Endometrium (tissue), 2 donors: Measurements from ENCODE around the gene PPP4C.

Experiments used
- FAIRE-seq: peaks from 2 replicates; lab custom pipeline; 2012; peaks lifted over from hg19 to GRCh38; lab: Jason Lieb, UNC
- donor health status: control.
- donor health status: control.

The PPP4C gene

GRCh38 chr16:30082545-30083090 lies 6.8 kb downstream of the PPP4C start:
- FAIRE-seq, result no peak

GRCh38 chr16:30083216-30084055 lies 7.6 kb downstream of the PPP4C start:
- no peak for FAIRE-seq

DNA sequence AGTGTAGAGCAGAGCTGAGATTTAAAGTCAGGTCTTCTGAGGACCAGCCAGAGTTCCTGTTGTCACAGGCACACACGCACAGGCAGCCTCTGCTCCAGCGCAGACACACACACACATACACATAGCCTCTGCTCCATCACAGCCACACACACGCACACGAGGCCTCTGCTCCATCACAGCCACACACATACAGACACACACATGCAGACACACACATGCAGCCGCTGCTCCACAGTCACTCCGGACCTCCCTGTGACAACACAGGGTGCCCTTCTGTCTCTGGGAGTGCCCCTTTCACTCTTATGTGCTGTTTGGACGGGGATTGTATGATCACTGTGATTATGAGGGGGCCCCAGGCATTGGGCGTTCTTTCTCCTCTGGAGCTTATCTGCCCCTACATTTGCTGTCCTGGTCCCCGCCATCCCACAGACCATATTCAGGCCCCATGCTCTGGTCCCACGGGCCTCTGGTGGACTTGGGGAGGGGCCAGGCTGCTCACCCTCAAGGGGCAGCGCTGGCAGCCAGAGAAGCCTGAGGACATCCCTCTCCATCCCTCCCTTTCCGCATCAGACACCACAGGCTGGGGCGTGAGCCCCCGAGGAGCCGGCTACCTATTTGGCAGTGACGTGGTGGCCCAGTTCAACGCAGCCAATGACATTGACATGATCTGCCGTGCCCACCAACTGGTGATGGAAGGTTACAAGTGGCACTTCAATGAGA lies 8.5 kb downstream of the PPP4C start:
- FAIRE-seq, result no peak

GRCh38 chr16:30084816-30085159 lies 9.0 kb downstream of the PPP4C start:
- FAIRE-seq, result no peak

DNA sequence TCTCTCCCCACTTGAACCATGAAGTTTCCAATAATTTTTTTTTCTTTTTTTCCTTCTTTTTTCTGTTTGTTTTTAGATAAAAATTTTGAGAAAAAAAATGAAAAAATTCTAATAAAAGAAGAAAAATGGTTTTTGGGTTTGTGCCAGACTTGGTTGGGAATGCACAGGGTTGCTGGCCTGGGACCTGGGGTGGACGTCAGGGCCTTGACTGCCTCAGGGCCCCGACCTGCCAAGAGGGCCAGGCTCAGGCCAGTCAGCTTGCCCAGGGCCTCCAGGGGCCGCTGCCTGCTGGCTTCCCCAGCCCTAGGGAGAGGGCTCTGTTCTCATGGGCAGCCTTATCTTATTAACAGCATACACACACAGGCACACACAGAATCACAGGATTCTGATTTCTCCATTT lies 9.5 kb downstream of the PPP4C start:
- FAIRE-seq, result no peak

GRCh38 chr16:30085820-30086219 lies 10.0 kb downstream of the PPP4C start:
- FAIRE-seq, result no peak

GRCh38 chr16:30086291-30087140 lies 10.7 kb downstream of the PPP4C start:
- FAIRE-seq, result no peak

- no peak for FAIRE-seq
Measured at GRCh38 chr16:30087181-30087898, 11.5 kb downstream of the PPP4C start.

DNA sequence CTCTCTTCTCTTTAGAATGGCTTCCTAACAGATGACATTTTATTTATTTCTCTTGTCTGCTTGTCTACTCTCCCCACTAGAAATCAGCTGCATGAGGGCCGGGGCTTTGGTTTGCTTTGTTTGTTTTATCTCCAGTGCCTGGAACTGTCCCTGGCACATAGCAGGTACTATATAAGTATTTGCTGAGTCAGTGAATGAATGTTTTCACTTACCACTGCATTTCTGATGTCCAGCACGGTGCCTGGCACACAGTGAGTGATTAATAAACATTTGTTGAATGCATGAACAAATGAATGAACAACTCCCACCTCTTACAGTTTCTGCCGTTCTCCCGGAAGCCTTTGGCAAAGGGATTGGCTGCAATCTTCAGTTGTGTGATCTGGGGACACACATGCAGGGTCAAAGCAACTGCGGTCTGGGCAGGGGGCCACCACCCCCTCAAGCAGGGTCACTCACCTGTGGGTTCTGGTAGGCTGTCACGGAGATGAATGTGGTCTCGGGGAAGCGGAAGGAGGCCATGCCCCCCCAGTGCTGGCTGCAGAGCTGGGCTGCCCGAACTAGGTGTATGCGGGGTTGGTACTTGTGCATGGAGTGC lies 12.5 kb downstream of the PPP4C start:
- no peak for FAIRE-seq

DNA sequence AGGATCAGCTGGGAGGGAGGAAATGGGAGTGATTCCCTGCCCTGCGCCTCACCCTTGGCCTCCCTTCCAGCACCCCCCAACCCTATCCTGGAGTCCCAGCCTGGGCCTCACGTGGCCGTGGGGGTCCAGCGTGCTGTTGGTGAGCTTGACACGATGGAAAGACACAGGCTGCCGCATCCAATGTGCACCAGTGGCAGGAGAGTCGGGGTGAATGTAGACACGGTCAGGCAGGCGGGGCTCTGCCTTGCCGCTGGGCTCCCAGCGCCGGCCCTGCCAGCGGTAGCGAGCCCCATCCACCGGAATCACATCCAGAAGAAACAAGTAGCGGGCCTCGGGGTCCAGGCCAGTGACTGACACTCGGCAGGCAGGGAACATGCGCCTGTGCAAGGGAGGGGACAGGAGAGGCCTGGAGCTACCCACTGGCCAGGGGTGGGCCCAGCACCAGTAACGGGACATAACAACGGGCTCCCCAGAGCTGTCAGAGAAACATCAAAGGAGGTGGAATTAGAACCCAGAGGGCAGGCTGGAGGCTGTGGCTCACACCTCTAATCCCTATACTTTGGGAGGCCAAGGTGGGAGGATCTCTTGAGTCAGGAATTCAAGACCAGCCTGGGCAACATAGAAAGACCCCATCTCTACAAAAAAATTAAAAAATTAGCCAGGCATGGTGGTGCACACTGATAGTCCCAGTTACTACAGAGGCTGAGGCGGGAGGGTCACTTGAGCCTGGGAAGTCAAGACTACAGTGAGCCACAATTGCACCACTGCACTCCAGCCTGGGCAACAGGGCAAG lies 13.2 kb downstream of the PPP4C start:
- no peak for FAIRE-seq

GRCh38 chr16:30090610-30091331 lies 15.0 kb downstream of the PPP4C start:
- FAIRE-seq, result no peak

DNA sequence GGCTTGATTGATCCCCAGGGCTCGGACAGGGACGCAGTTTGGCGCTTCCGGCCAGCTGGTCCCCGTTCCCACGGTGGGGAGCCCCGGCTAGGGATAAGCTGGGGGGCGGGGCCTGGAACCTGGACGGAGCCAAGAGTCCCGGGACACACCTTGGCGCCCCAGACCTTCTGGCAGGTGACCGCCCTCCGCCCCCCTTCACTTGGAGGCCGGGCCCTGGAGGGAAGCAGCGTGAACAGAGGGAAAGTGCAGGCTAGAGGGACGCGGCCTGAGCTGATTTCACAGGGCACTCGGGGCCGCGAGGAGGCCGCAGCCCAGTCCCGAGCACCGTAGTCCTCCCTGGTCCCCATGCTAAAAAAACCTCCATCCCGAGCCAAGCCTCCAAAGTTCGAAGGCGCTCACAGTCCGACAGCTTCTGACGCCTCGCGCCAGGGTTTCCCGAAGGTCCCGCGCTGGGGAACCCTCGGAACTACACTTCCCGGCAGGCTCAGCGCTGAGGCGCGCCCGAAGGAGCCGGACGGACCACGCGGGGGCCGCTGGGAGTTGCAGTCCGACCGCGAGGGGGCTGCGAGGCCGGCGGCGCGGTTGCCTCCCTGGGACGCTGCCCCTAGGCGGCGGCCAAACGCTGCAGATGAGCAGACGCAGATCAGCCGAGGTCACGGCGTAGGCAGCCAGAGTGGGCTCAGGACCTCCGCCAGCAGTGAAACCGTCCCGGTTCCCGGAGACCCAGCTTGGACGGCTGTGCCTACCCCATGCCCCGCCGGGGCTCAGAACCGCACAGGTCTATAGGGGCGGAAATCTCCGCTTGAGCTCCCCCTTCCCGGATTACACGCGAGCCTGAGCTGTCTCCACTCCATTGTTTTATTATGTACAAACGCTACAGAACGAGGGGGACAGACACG lies 15.9 kb downstream of the PPP4C start, which contains the start of gene TBX6:
Gene TBX6, minus strand, starts transcription at position 451 of the 899 bp plus-strand sequence. CDS start 731 bp downstream, outside the sequence.
- FAIRE-seq, result no peak

DNA sequence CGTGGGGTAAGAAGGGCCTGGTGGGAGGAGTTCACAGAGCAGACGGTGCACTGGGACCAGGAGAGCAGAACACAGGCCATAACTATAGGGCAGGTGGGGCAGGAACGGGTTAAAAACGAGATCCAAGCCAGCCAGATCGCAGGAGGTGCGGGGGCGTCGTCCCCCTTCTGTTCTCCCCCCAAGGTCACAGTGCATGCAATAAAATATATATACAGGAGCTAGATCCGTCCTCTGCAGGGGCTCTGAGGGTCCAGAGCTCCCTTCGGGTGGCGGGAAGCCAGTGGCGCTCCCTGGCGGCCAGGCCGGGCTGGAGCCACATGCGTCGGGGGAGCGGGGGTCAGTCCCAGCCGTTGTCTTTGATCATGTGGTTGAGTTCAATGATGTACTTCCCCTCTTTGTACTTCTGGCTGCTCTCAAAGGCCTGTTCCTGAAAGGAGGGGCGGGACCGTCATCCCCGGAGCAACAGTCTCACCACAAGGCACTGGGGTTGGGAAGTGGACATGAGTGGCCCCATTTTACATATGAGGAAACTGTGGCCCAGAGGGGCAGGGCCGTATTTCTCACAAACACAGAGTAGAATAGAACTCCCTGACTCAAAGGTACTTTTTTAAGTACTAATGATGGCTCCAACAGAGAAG lies 16.7 kb downstream of the PPP4C start:
- FAIRE-seq, result no peak

DNA sequence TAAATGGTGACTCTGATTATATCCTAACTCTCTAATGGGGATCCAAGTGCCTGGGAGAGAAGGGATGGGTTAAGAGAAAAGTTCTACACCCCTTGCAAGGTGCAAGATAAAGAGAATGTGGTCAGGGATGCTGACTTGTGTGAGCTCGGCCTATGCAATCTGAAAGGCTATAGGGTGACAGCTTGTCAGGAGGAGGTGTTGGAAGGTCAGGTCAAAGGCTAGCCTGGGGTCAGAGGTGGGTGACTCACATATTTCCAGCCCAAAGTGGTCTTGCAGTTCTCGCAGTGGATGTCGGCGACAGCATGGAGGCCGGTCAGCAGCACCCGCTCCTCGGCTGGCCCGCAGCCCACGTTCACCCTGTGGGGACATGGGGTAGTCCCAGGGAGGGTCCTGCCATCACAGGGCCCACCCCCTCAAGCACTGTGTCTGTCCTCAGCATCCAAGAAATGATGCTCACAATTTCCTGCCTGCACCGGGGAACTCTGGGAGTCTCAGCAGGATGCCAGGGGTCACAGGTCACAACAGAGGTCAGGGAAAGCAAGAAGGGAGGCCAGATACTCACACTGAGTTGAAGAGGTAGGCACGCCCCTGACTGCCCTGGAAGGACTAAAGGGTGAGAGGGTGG lies 18.9 kb downstream of the PPP4C start:
- no peak for FAIRE-seq

DNA sequence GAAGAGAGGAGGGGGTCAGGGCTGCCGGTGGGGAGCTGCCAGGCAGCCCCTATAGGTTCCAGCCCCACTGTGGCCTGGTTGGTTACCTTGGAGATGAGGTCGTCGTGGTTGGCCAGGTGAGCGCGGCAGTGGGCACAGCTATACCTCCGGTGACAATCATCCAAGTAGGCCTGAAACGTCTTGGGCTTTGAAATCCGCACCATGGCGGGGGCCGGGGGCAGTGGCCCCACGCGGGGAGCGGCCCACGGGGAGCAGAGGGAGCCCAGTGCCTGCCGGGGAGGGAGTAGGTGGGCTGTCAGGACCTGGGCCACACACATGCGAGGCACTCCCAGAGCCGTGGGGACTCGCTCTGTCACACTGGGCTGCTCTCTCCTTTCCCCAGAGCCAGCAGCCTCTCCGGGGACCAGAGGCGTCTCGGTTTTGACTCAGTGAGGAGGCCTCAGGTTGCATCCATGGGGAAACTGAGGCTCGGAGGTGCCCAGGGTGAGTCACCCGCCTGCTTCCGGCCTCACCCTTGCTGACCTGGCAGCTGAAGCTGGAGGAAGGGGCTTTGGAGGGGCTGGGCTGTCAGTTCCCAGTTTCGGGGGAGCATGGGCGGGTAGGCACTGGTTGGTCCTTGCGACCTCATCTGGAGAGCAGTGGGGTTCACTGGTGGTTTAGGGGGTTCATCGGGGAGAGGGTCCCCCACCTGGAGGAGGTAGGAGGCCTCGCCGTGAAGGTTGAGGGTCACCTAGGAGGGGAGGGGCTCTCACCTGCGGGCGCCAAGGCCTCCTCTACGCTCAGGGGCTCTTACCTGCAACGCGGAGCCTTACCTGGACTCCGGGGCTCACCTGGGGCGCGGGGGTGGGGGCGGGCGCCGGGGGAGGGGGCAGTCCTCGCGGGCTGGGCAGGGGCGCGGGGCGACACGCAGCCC lies 19.6 kb downstream of the PPP4C start:
- FAIRE-seq, result no peak

DNA sequence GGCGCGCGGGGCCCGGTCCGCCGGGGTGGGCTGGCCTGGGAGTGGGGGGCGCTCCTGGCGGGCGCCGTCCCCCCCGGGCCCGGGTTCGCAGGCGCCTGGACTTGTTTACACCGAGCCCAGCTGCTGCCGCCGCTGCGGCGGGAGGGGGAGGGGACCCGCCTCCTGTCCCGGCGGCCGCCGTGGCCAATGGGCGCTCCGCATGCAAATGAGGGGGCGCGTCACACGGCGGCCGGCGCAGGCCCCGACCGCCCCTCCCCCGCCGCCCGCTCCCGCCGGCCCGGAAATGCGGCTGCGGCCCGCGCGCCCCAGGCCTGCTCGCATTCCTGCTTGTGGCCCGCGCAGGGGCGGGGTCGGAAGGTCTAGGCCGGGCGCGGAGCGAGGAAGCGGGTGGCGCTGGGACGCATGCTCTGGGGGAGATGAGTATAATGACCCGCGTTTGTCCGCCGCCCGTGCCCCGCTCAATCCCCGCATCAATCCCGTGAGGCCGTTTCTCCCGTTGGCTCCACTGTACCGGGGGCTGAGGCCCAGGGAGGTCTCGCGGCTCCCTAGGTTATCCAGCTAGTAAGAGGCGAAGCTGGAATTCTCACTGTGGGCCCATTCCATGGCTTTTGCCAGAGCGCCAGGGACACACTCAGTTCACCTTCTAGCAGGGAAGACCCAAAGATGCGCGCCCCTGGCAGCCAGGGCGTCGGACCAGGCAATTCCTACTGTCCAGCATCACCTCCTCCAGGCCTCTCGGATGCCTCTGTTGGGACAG lies 20.5 kb downstream of the PPP4C start, which contains the start of gene YPEL3:
Gene YPEL3, minus strand, starts transcription at position 109 of the 757 bp plus-strand sequence. CDS start 731 bp downstream, outside the sequence.
- FAIRE-seq, result no peak
